Endothelial cell of umbilical vein (primary cell): ENCODE data around the gene RAD52. TPM values are rescaled to one million over a fixed set of nuclear protein-coding genes. Genes with fewer than 3 reads are reported as not detected.

Source experiments
- BruUV-seq: library from RNA; stranded (reverse); fragments of 400-500 nt; replicated peaks from 2 replicates; lab custom pipeline; 2021; lab: Mats Ljungman, UMichigan
- CTCF ChIA-PET: fragments of 300-600, 350-600 bp; sonication (Branson Sonifier 250); formaldehyde crosslinking; loops from one replicate; lab custom pipeline; 2021; ENCODE audit warnings: antibody characterized with exemption, inconsistent platforms; lab: Charles Lee
- POLR2A ChIA-PET: fragments of 300-600, 350-600 bp; sonication (Branson Sonifier 250); formaldehyde crosslinking; loops from one replicate; lab custom pipeline; 2021; ENCODE audit warnings: antibody characterized with exemption, inconsistent platforms; lab: Charles Lee
- DNase-seq: peaks from one replicate; pipeline ENCODE4 v3.0.0-alpha.2; 2011; ENCODE audit warnings: low read depth, low spot score
- FAIRE-seq: peaks from 2 replicates; lab custom pipeline; 2011; peaks lifted over from hg19 to GRCh38; lab: Jason Lieb, UNC
- H2AFZ ChIP-seq: 2 replicates; pipeline ENCODE4 v1.6.0; 2012; ENCODE audit warnings: low read depth, low read length, control low read depth, inconsistent platforms
- H3K27ac ChIP-seq: 2 replicates; pipeline ENCODE4 v1.5.1; 2011; ENCODE audit warnings: low read depth, mild to moderate bottlenecking, control low read depth, low read length, moderate library complexity; ENCODE audit not compliant: insufficient read depth
- H3K27me3 ChIP-seq, 2 experiments: 2 replicates each; pipeline versions ENCODE4 v1.6.0 to v1.6.1; 2011; ENCODE audit warnings: low read length in 2 of 2, mixed read lengths in 1 of 2; ENCODE audit not compliant: control insufficient read depth in 2 of 2, insufficient read depth in 2 of 2
- H3K36me3 ChIP-seq, 2 experiments: 2 replicates in 1 of 2; 3 replicates in 1 of 2; pipeline ENCODE4 v1.5.1; 2011; ENCODE audit warnings: low read length in 2 of 2, mild to moderate bottlenecking in 1 of 2, moderate library complexity in 1 of 2; ENCODE audit not compliant: control insufficient read depth in 2 of 2, insufficient read depth in 2 of 2; ENCODE audit errors: extremely low read depth in 1 of 2
- H3K4me1 ChIP-seq: 3 replicates; pipeline ENCODE4 v1.5.1; 2011; ENCODE audit warnings: mild to moderate bottlenecking, low read length; ENCODE audit not compliant: control insufficient read depth, insufficient read depth; ENCODE audit errors: extremely low read depth
- H3K4me2 ChIP-seq: 2 replicates; pipeline ENCODE4 v1.6.1; 2011; ENCODE audit warnings: low read length, control low read depth, mixed read lengths; ENCODE audit not compliant: insufficient read depth
- H3K4me3 ChIP-seq, 3 experiments: fragments of 200-600 bp in 1 of 3; sonication (generic), shearing (Covaris generic) in 1 of 3; replicated peaks in 1 of 3; 2 replicates each; pipeline ENCODE4 v1.5.1; 2011 to 2016; ENCODE audit warnings: control low read depth in 3 of 3, low read length in 3 of 3, mild to moderate bottlenecking in 2 of 3, inconsistent platforms in 1 of 3, low read depth in 1 of 3, moderate library complexity in 1 of 3; ENCODE audit not compliant: insufficient read depth in 1 of 3
- H3K79me2 ChIP-seq: 2 replicates; pipeline ENCODE4 v1.6.0; 2012; ENCODE audit warnings: low read length, inconsistent platforms; ENCODE audit not compliant: control insufficient read depth, insufficient read depth
- H3K9ac ChIP-seq: replicated peaks from 2 replicates; pipeline ENCODE3; 2011; ENCODE audit warnings: low read length, control low read depth; ENCODE audit not compliant: insufficient read depth; ENCODE audit errors: extremely low read depth
- H3K9me1 ChIP-seq: replicated peaks from 3 replicates; pipeline ENCODE4 v1.6.0; 2011; ENCODE audit warnings: mild to moderate bottlenecking, low read length; ENCODE audit not compliant: control insufficient read depth, insufficient read depth; ENCODE audit errors: extremely low read depth
- H3K9me3 ChIP-seq: replicated peaks from 2 replicates; pipeline ENCODE4 v1.5.1; 2012; ENCODE audit warnings: low read length, inconsistent platforms; ENCODE audit not compliant: control insufficient read depth, insufficient read depth
- H4K20me1 ChIP-seq: replicated peaks from 2 replicates; pipeline ENCODE3; 2011; ENCODE audit warnings: mild to moderate bottlenecking, low read length; ENCODE audit not compliant: control insufficient read depth, insufficient read depth; ENCODE audit errors: extremely low read depth
- CTCF ChIP-seq, 2 donors: IDR thresholded peaks; 1 replicate in 1 of 2; 2 replicates in 1 of 2; pipeline ENCODE4 v1.5.1; 2011; ENCODE audit warnings: low read length in 2 of 2, mild to moderate bottlenecking in 2 of 2, moderate library complexity in 2 of 2, control low read depth in 1 of 2, inconsistent platforms in 1 of 2, low read depth in 1 of 2; ENCODE audit not compliant: insufficient read depth in 1 of 2; ENCODE audit errors: extremely low read depth in 1 of 2
- EZH2 ChIP-seq: IDR thresholded peaks from 2 replicates; pipeline ENCODE4 v1.6.1; 2012; ENCODE audit warnings: borderline replicate concordance, low read depth, mild to moderate bottlenecking, moderate library complexity, low read length, inconsistent platforms; ENCODE audit not compliant: severe bottlenecking
- FOS ChIP-seq: IDR thresholded peaks from 2 replicates; pipeline ENCODE4 v1.6.1; 2011; ENCODE audit warnings: mild to moderate bottlenecking, low read length, moderate library complexity, borderline replicate concordance; ENCODE audit not compliant: insufficient read depth
- GATA2 ChIP-seq: IDR thresholded peaks from 2 replicates; pipeline ENCODE4 v1.7.0; 2011; ENCODE audit warnings: low read depth, mild to moderate bottlenecking, moderate library complexity, mixed read lengths, low read length; ENCODE audit not compliant: insufficient read length, insufficient read depth
- JUN ChIP-seq: IDR thresholded peaks from 2 replicates; pipeline ENCODE4 v1.6.1; 2011; ENCODE audit warnings: borderline replicate concordance, low read depth; ENCODE audit not compliant: insufficient read length, insufficient read depth
- MAX ChIP-seq: IDR thresholded peaks from 2 replicates; pipeline ENCODE4 v1.6.1; 2011; ENCODE audit not compliant: insufficient read depth, insufficient read length
- MYC ChIP-seq: IDR thresholded peaks from one replicate; pipeline ENCODE4 v1.6.1; 2011; ENCODE audit warnings: mild to moderate bottlenecking, low read depth, low read length
- POLR2A ChIP-seq: IDR thresholded peaks from 2 replicates; pipeline ENCODE4 v1.6.1; 2012; ENCODE audit warnings: low read depth, mild to moderate bottlenecking, control low read depth, low read length
- POLR2AphosphoS5 ChIP-seq: IDR thresholded peaks from 2 replicates; pipeline ENCODE4 v1.6.1; 2012; ENCODE audit warnings: low read depth, mild to moderate bottlenecking, control low read depth, low read length, moderate library complexity; ENCODE audit not compliant: insufficient read depth
- dilution Hi-C: fragments of 300-500 bp; cut with MboI; formaldehyde crosslinking; loops from one replicate; pipeline ENCODE4 v1.15.0; 2019; ENCODE audit warnings: low sequenced_read_pairs; ENCODE audit not compliant: extremely low pct_ligation_motif_present
- intact Hi-C: fragments of 100-400 bp; cut with micrococcal nuclease; formaldehyde crosslinking; loops from one replicate; pipeline ENCODE4 v1.10.0; 2022
- polyA plus RNA-seq, 4 experiments: library from polyadenylated mRNA; depleted of rRNA in 3 of 4; stranded (reverse) in 3 of 4; unstranded in 1 of 4; fragments of >200 nt; gene quantifications; 2 replicates each; pipeline versions ENCODE4 v1.2.1 to v1.2.3, GENCODE V29; 2011 to 2012; ENCODE audit warnings: missing spikeins in 1 of 4
- total RNA-seq: library from RNA; stranded (reverse); gene quantifications from 2 replicates; pipeline ENCODE4 v1.2.3, GENCODE V29; 2021

The RAD52 gene
- total and polyA plus RNA-seq, 2 donors (not counting 3 experiments of a cell fraction or from before 2014, with no cell fraction given), result 9.4 to 16.1 TPM

GRCh38 chr12:922285-922684, 27.2 kb downstream of the RAD52 start:
- no peak for FAIRE-seq
- DNase-seq, result no peak
- H3K4me2 ChIP-seq, result no peak overlapping the region
- peaks cover 12 to 18% of the 10 kb centered on the region in 2 experiments for H3K36me3 ChIP-seq
- no peaks in the 10 kb centered on the region for H3K27me3 ChIP-seq
- H3K9me3 ChIP-seq, result no peaks in the 10 kb centered on the region
- no TSS peak for BruUV-seq
- no peaks in the 10 kb centered on the region for H3K79me2 ChIP-seq
- H3K4me1 ChIP-seq, result no peaks in the 10 kb centered on the region
- no peaks in the 10 kb centered on the region for H3K9me1 ChIP-seq
- H4K20me1 ChIP-seq, result no peaks in the 10 kb centered on the region
- TF ChIP-seq POLR2A (no peak), GATA2 (no peak), MYC (no peak), POLR2AphosphoS5 (no peak), CTCF (IDR thresholded peaks at IDR 0.05; ENCODE audit: extremely low read depth in 1 of 2, insufficient read depth in 1 of 2, low read depth in 1 of 2, low read length in 2 of 2) (no peak), FOS (no peak), MAX (no peak), EZH2 (no peak), JUN (no peak)
- no peak overlapping the region for H2AFZ ChIP-seq
- dilution Hi-C loops, result no loop called here
- no peak overlapping the region for H3K9ac ChIP-seq
- intact Hi-C loops, result no loop called here
- no peak overlapping the region for H3K27ac ChIP-seq
- POLR2A ChIA-PET, result no interaction called here
- H3K4me3 ChIP-seq, result no peak overlapping the region
- CTCF ChIA-PET, result interaction anchor here (2.0 kb wide), 1 partner anchor 171 kb away, joined by 7 read pairs; no protein-coding TSS in a partner anchor
